HG03460 (cell line): ENCODE results near the gene SPTLC3.

Experiments used
- ATAC-seq: cut with Tn5 transposase; IDR thresholded peaks from one replicate; pipeline ENCODE4 v1.9.1; 2021; ENCODE audit not compliant: unreplicated experiment

The SPTLC3 gene

GRCh38 chr20:13028673-13029072 is 19.9 kb downstream of the SPTLC3 start:
- no peak for ATAC-seq

- ATAC-seq, result no peak
Measured at GRCh38 chr20:13029687-13030375, 21.1 kb downstream of the SPTLC3 start.

- no peak for ATAC-seq
Measured at GRCh38 chr20:13031751-13032150, 23.0 kb downstream of the SPTLC3 start.

DNA sequence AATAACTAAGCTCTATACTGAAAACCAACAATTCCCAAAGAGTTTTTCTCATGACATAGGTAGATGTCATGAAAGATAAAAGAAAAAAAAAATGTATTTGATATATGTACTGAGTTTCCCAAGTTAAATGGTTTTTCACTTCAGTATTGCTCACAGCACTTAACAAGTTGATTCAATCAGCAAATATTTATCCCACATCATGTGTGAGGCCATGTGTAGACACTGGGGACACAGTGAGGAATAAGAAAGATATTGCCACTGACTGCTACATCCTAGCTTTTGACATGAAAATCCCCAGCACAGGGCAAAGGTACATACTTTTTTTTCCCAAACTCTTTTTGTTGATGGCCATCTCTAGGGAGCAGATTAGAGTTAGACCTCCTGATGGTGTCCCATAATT is 25.3 kb downstream of the SPTLC3 start:
- no peak for ATAC-seq

DNA sequence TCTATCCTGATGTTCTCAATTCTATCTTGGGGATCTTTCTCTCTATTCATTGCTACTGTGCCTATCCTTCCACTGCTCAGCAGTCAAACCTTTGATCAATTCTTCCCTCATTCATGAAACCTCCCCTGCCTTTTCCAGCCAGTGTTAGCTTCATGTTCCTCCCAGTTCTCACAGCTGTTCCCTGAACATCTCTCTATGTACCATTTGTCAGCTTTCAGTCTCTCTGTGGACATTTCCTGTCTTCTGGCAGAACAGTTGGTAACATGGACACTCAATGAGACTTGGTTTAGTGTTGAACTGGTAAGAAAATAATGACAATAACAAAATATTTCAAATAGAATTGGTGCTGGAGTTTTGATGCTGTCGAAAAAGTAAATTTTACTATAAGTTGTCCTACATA is 26.2 kb downstream of the SPTLC3 start:
- no peak for ATAC-seq

- no peak for ATAC-seq
Measured at GRCh38 chr20:13035399-13036152, 26.8 kb downstream of the SPTLC3 start.

- no peak for ATAC-seq
Measured at GRCh38 chr20:13037727-13038126, 29.0 kb downstream of the SPTLC3 start.

GRCh38 chr20:13041574-13042457 is 33.0 kb downstream of the SPTLC3 start:
- ATAC-seq, result no peak

DNA sequence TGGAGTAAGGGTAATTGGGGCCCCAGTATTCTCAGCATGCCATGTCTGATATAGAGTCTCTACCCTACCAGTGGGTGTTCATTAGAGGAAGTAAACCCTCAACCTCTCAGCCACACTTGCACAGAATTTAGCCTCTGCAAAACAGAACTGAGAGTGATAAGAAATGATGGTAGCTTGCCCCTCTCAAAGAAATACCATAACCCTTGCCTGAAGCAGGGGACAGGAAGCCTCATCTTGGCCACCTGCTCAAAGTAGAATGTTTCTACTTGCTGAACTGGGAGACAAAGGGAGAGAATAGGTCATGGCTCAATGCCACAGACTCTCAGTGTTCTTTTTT is 33.7 kb downstream of the SPTLC3 start:
- ATAC-seq, result no peak

- ATAC-seq, result no peak
Measured at GRCh38 chr20:13046409-13046808, 37.6 kb downstream of the SPTLC3 start.

- ATAC-seq, result no peak
Measured at GRCh38 chr20:13054011-13054410, 45.2 kb downstream of the SPTLC3 start.

- no peak for ATAC-seq
Measured at GRCh38 chr20:13058666-13059389, 50.1 kb downstream of the SPTLC3 start.

DNA sequence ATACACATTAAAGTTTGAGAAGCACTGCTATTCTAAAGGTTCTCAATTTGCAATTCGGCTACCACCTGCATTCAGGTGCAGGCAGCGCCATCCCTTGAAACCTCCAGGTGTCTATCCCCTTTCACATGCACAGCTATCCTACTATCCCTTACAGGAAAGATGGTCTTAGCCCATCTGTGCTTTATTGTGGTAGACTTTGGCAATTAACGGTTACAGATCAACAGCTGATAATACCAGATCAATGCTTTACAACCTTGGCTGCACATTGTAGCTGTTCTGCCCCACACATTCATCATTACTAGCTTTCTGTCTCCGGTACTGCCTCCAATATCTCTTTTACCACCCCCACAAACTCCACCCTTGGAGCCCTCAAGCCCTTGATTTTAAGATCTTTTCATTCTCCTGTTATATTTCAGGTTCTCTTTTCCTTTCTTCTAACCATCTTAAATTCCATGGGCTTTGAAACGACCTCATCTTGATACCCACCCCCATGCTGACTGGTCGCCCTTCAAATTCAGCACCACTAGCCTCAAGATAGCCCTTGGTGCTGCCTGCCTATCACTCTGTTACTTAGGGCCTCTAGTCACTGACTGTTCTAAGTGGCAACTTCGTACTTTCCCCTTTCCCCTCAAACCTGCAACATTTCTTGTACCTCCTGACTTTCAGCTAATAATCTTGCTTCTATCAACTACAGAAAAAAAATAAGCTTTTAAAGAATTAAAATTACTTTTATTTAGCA is 50.8 kb downstream of the SPTLC3 start:
- no peak for ATAC-seq

DNA sequence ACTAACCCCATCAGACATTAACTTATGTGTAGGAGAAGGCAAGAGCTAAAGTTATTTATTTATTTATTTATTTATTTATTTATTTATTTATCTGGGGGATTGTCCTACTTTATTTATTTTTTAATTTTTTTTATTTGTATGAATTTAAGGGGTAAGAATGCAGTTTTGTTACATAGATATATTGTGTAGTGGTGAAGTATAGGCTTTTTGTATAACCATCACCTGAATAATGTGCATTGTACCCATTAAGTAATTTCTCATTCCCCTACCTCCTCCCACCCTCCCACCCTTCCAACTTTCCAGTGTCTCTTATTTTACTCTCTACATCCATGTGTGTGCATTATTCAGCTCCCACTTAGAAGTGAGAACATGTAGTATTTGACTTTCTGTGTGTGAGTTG is 51.6 kb downstream of the SPTLC3 start:
- ATAC-seq, result no peak

- no peak for ATAC-seq
Measured at GRCh38 chr20:13061381-13061780, 52.6 kb downstream of the SPTLC3 start.

DNA sequence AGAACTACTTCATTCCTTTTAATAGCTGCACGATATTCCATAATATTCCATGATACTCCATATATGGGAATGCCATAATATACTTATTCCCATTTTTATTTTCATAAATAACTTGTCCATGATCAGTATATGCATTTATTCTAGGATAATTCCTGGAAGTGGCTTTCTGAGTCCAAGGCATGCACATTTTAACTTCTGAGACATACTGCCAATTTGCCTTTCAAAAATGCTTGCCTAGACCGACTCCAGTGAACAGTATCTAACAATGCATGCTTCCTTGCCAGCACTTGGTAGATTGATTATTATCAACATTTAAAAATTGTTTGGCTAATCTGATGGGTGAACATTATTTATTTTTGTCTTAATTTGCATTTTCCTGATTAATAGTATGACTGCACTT is 54.0 kb downstream of the SPTLC3 start:
- no peak for ATAC-seq

GRCh38 chr20:13068336-13068735 is 59.6 kb downstream of the SPTLC3 start:
- no peak for ATAC-seq

DNA sequence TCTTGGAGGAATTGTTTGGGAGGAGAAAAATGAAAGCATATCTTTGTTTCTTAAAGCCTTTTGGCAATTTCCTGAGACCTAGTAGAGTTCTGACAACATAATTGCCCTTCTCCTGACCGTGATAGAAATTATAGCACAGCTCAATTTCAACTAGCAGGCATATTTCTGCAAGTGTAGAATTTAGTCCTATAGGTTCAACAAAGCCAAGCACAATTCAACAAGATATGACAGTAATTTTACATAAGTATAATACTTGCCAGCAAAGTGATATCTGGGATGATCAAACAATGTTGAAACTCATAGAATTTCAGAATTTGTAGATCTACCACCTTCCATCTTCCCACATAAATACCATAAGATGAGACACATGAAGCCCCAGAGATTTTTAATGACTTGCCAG is 73.1 kb downstream of the SPTLC3 start:
- ATAC-seq, result no peak

- no peak for ATAC-seq
Measured at GRCh38 chr20:13082378-13082777, 73.6 kb downstream of the SPTLC3 start.

GRCh38 chr20:13085275-13085674 is 76.5 kb downstream of the SPTLC3 start:
- ATAC-seq, result no peak
